ENCODE results near the gene ECM2.

The ECM2 gene

DNA sequence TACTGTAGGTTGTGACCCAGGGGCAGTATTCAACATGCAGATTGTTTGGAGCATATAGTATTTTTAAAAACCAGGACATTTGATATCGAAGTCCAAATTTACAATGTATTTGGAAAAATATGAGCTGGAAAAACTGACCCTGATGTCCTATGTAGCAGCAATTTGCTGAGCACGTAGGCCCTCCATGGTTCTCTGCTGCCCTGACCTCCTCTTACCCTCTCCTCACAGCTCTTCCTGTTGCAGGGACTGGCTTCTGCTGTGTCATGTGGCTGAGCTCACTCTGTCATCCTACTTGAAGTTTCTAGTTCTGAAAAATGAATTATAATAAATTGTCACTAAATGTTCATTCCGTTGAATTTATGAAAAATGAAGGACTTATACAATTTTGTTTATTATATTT is 49.4 kb downstream of the ECM2 start:
- Histone ChIP-seq H3K36me3 (ENCODE audit: control insufficient read depth, insufficient read depth, low read length) (no peaks in the 10 kb centered on the region), H3K9me3 (ENCODE audit: control insufficient read depth, low read length) (no peaks in the 10 kb centered on the region), H3K27ac (ENCODE audit: insufficient read depth, low read length, poor library complexity, severe bottlenecking) (no peak overlapping the region), H3K4me3 (ENCODE audit: insufficient read depth, low read depth, low read length, poor library complexity, severe bottlenecking) (no peak overlapping the region), H3K27me3 (replicated peaks; ENCODE audit: control insufficient read depth, insufficient read depth, low read length, poor library complexity, severe bottlenecking) (no peaks in the 10 kb centered on the region), H3K4me1 (ENCODE audit: control insufficient read depth, insufficient read depth, low read length, poor library complexity, severe bottlenecking) (no peaks in the 10 kb centered on the region)
- no peak for DNase-seq

GRCh38 chr9:92484563-92484962 is 51.2 kb downstream of the ECM2 start:
- DNase-seq: no peak

DNA sequence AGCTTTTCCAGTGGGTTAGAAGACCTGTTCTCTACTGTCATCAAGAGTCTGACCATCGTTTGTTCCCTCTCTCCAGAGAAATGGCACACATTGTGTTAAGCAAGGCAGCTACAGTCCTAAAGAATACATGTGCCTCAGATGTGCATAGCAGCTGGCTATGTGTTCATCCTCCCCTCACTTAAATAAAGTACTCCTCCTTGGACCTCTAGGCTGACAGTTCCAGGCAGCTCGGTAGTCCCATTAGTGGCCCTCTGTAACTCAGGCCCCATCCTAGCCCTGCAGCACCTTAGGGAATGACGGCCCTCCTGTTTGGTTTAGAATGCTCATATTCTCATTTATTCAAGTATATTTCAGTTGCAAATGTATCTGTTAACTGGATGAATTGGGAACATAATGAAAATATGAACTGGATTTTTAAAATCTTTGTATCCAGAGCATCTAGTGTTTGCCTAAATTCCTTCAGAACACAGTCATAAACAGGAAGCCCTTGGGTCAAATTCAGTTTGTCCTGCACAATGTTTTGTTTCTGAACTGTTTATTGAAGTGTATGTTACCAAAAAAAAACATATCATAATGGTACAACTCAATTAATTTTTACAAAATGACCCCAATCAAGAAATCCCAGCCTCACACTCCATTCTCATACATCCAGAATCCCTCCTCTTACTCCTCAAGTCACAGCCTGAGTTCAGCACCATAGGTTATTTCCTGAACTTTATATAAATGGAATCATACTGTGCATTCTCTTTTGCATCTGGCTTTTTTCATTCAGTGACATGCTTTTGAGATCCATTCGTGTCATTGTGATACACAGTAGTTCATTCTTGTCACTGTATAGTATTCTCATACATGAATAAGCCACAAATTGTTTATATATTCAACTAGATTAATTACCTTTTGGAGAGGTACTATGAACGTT is 51.9 kb downstream of the ECM2 start:
- H3K9me3 ChIP-seq (ENCODE audit: control insufficient read depth, low read length): no peaks in the 10 kb centered on the region
- H3K4me3 ChIP-seq (ENCODE audit: insufficient read depth, low read depth, low read length, poor library complexity, severe bottlenecking): no peak overlapping the region
- H3K4me1 ChIP-seq (ENCODE audit: control insufficient read depth, insufficient read depth, low read length, poor library complexity, severe bottlenecking): no peaks in the 10 kb centered on the region
- H3K27ac ChIP-seq (ENCODE audit: insufficient read depth, low read length, poor library complexity, severe bottlenecking): no peak overlapping the region
- no peak for DNase-seq
- no peaks in the 10 kb centered on the region for H3K27me3 ChIP-seq (replicated peaks; ENCODE audit: control insufficient read depth, insufficient read depth, low read length, poor library complexity, severe bottlenecking)
- H3K36me3 ChIP-seq (ENCODE audit: control insufficient read depth, insufficient read depth, low read length): no peaks in the 10 kb centered on the region

More at GRCh38 chr9:92484563-92484962, 51.2 kb downstream of the ECM2 start:
- Histone ChIP-seq H3K36me3 (ENCODE audit: control insufficient read depth, insufficient read depth, low read length) (no peaks in the 10 kb centered on the region), H3K4me1 (ENCODE audit: control insufficient read depth, insufficient read depth, low read length, poor library complexity, severe bottlenecking) (no peaks in the 10 kb centered on the region), H3K27ac (ENCODE audit: insufficient read depth, low read length, poor library complexity, severe bottlenecking) (no peak overlapping the region), H3K4me3 (ENCODE audit: insufficient read depth, low read depth, low read length, poor library complexity, severe bottlenecking) (no peak overlapping the region), H3K9me3 (ENCODE audit: control insufficient read depth, low read length) (no peaks in the 10 kb centered on the region), H3K27me3 (replicated peaks; ENCODE audit: control insufficient read depth, insufficient read depth, low read length, poor library complexity, severe bottlenecking) (no peaks in the 10 kb centered on the region)

GRCh38 chr9:92482805-92483204 is 53.0 kb downstream of the ECM2 start:
- H3K36me3 ChIP-seq (ENCODE audit: control insufficient read depth, insufficient read depth, low read length): no peaks in the 10 kb centered on the region
- no peaks in the 10 kb centered on the region for H3K4me1 ChIP-seq (ENCODE audit: control insufficient read depth, insufficient read depth, low read length, poor library complexity, severe bottlenecking)
- H3K9me3 ChIP-seq (ENCODE audit: control insufficient read depth, low read length): no peaks in the 10 kb centered on the region
- DNase-seq: no peak
- H3K27ac ChIP-seq (ENCODE audit: insufficient read depth, low read length, poor library complexity, severe bottlenecking): no peak overlapping the region
- no peak overlapping the region for H3K4me3 ChIP-seq (ENCODE audit: insufficient read depth, low read depth, low read length, poor library complexity, severe bottlenecking)
- H3K27me3 ChIP-seq (replicated peaks; ENCODE audit: control insufficient read depth, insufficient read depth, low read length, poor library complexity, severe bottlenecking): no peaks in the 10 kb centered on the region

DNA sequence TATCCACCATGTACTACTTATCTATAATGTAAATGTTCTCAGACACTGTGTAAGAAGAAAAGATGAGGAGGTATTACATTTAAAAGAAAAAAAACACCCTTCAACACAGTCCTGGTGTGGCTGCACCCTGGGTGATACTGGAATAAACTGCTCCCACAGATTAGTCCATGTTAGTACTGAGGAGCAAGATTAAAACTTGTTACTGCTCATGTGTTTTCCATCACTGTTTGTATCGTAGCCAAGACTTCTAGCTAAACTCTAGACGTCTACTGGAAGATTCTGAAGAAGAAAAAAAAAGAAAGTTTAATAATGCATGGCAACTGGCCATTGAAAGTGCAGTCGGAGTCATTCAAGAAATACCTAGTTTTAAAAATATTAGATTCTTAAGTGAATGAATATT is 53.5 kb downstream of the ECM2 start, which contains the start of gene ASPN:
TSS of gene ASPN (minus strand) at position 178 of the 400 bp plus-strand sequence.
- DNase-seq: no peak
- Histone ChIP-seq H3K4me1 (ENCODE audit: control insufficient read depth, insufficient read depth, low read length, poor library complexity, severe bottlenecking) (no peaks in the 10 kb centered on the region), H3K27me3 (replicated peaks; ENCODE audit: control insufficient read depth, insufficient read depth, low read length, poor library complexity, severe bottlenecking) (no peaks in the 10 kb centered on the region), H3K9me3 (ENCODE audit: control insufficient read depth, low read length) (no peaks in the 10 kb centered on the region), H3K4me3 (ENCODE audit: insufficient read depth, low read depth, low read length, poor library complexity, severe bottlenecking) (no peak within 1 kb of the TSS), H3K36me3 (ENCODE audit: control insufficient read depth, insufficient read depth, low read length) (no peaks in the 10 kb centered on the region), H3K27ac (ENCODE audit: insufficient read depth, low read length, poor library complexity, severe bottlenecking) (no peak within 1 kb of the TSS)

GRCh38 chr9:92480986-92481633 is 54.7 kb downstream of the ECM2 start:
- Histone ChIP-seq H3K4me3 (ENCODE audit: insufficient read depth, low read depth, low read length, poor library complexity, severe bottlenecking) (no peak overlapping the region), H3K27ac (ENCODE audit: insufficient read depth, low read length, poor library complexity, severe bottlenecking) (no peak overlapping the region), H3K9me3 (ENCODE audit: control insufficient read depth, low read length) (no peaks in the 10 kb centered on the region)

GRCh38 chr9:92480291-92480771 is 55.5 kb downstream of the ECM2 start:
- Histone ChIP-seq H3K9me3 (ENCODE audit: control insufficient read depth, low read length) (no peaks in the 10 kb centered on the region), H3K4me3 (ENCODE audit: insufficient read depth, low read depth, low read length, poor library complexity, severe bottlenecking) (no peak overlapping the region), H3K36me3 (ENCODE audit: control insufficient read depth, insufficient read depth, low read length) (no peaks in the 10 kb centered on the region), H3K27ac (ENCODE audit: insufficient read depth, low read length, poor library complexity, severe bottlenecking) (no peak overlapping the region), H3K4me1 (ENCODE audit: control insufficient read depth, insufficient read depth, low read length, poor library complexity, severe bottlenecking) (no peaks in the 10 kb centered on the region), H3K27me3 (replicated peaks; ENCODE audit: control insufficient read depth, insufficient read depth, low read length, poor library complexity, severe bottlenecking) (no peaks in the 10 kb centered on the region)
- DNase-seq: no peak

More at GRCh38 chr9:92480986-92481633, 54.7 kb downstream of the ECM2 start:
- no peak for DNase-seq
- no peaks in the 10 kb centered on the region for H3K27me3 ChIP-seq (replicated peaks; ENCODE audit: control insufficient read depth, insufficient read depth, low read length, poor library complexity, severe bottlenecking)
- no peaks in the 10 kb centered on the region for H3K36me3 ChIP-seq (ENCODE audit: control insufficient read depth, insufficient read depth, low read length)
- no peaks in the 10 kb centered on the region for H3K4me1 ChIP-seq (ENCODE audit: control insufficient read depth, insufficient read depth, low read length, poor library complexity, severe bottlenecking)

GRCh38 chr9:92479346-92479745 is 56.4 kb downstream of the ECM2 start:
- Histone ChIP-seq H3K27me3 (replicated peaks; ENCODE audit: control insufficient read depth, insufficient read depth, low read length, poor library complexity, severe bottlenecking) (no peaks in the 10 kb centered on the region), H3K9me3 (ENCODE audit: control insufficient read depth, low read length) (no peaks in the 10 kb centered on the region), H3K4me3 (ENCODE audit: insufficient read depth, low read depth, low read length, poor library complexity, severe bottlenecking) (no peak overlapping the region), H3K27ac (ENCODE audit: insufficient read depth, low read length, poor library complexity, severe bottlenecking) (no peak overlapping the region), H3K4me1 (ENCODE audit: control insufficient read depth, insufficient read depth, low read length, poor library complexity, severe bottlenecking) (no peaks in the 10 kb centered on the region), H3K36me3 (ENCODE audit: control insufficient read depth, insufficient read depth, low read length) (no peaks in the 10 kb centered on the region)
- DNase-seq: no peak

DNA sequence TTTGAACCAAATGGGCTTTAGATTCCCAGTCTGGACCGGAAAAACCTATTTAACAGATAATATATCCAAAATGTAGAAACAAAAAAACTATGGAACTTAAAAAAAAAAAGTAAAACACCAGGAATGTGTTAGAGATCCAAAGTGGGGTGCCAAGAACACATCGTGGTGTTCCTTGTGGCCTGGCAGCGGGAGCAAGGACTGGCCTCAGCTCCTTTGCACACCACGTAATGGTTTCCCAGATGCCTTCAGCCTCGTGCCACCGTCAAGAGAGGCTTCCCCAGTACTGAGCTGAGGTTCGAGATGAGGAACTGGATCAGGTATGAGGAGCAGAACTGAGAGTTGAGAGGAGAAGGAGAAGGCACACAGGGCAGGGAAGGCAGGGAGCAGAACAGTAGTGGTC is 57.0 kb downstream of the ECM2 start:
- Histone ChIP-seq H3K27ac (ENCODE audit: insufficient read depth, low read length, poor library complexity, severe bottlenecking) (no peak overlapping the region), H3K4me1 (ENCODE audit: control insufficient read depth, insufficient read depth, low read length, poor library complexity, severe bottlenecking) (no peaks in the 10 kb centered on the region), H3K27me3 (replicated peaks; ENCODE audit: control insufficient read depth, insufficient read depth, low read length, poor library complexity, severe bottlenecking) (no peaks in the 10 kb centered on the region), H3K4me3 (ENCODE audit: insufficient read depth, low read depth, low read length, poor library complexity, severe bottlenecking) (no peak overlapping the region), H3K36me3 (ENCODE audit: control insufficient read depth, insufficient read depth, low read length) (no peaks in the 10 kb centered on the region), H3K9me3 (ENCODE audit: control insufficient read depth, low read length) (no peaks in the 10 kb centered on the region)
- DNase-seq: no peak

DNA sequence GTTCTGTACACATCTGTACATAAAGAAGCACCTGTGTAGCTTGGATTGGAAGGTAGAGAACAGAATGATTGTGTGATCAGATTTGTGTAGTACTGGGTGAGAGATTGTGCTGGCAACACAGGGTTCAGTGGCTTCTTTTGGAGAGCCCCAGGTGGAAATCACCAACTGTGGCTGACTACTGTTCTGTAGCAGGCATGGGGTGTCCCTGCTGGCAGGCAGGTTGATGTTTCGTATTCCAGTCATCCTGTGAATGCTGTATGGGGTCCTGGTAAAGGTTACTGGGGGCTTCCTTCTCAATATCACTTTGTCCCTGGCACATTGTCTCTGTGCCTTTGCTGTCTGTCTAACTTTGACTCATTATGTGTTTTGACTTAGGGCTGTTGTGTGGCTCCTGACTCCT is 58.8 kb downstream of the ECM2 start:
- no peak overlapping the region for H3K27ac ChIP-seq (ENCODE audit: insufficient read depth, low read length, poor library complexity, severe bottlenecking)
- H3K9me3 ChIP-seq (ENCODE audit: control insufficient read depth, low read length): no peaks in the 10 kb centered on the region
- H3K36me3 ChIP-seq (ENCODE audit: control insufficient read depth, insufficient read depth, low read length): no peaks in the 10 kb centered on the region
- no peaks in the 10 kb centered on the region for H3K4me1 ChIP-seq (ENCODE audit: control insufficient read depth, insufficient read depth, low read length, poor library complexity, severe bottlenecking)
- H3K4me3 ChIP-seq (ENCODE audit: insufficient read depth, low read depth, low read length, poor library complexity, severe bottlenecking): no peak overlapping the region
- no peaks in the 10 kb centered on the region for H3K27me3 ChIP-seq (replicated peaks; ENCODE audit: control insufficient read depth, insufficient read depth, low read length, poor library complexity, severe bottlenecking)
- no peak for DNase-seq
